Measurements from ENCODE around the gene MTFP1. TPM values are rescaled to one million over a fixed set of nuclear protein-coding genes. Genes with fewer than 3 reads are reported as not detected.

The MTFP1 gene, protein sequence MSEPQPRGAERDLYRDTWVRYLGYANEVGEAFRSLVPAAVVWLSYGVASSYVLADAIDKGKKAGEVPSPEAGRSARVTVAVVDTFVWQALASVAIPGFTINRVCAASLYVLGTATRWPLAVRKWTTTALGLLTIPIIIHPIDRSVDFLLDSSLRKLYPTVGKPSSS
- 6.8 TPM for total RNA-seq

DNA sequence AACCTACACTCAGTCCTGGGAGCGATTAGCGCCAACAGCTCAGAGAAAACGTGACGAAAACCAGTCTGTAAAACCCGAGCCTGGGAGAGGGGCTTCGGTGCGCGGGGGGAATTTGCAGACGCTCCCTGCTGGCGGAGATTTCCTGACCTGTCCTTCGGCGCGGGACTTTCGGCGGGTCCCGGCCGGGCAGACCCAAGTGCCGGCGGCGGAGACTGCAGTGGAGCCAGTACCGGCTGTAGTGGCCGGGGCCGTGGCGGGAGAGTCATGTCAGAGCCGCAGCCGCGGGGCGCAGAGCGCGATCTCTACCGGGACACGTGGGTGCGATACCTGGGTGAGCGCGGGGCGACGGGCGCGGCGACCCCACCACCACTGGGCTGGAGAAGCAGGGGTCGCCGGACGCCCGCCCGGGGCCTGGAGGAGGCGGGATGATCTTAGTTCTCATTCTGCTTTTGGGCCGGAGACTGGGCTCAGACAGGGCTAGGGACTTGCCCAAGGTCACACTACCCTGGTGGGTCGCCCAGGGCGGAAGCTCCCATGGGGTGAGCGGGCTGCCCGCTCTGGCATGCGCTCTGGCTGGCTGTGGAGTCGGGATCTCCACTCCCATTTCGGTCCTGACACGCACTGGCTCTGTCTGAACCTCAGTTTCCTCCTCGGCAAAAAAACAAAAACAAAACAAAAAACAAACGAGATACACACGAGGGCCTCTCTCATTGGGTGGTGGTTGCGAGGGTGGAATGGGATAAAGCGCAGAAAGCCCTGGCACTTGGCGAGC is at the start of gene MTFP1:
TSS of gene MTFP1 (plus strand) at position 153 of the 772 bp plus-strand sequence. CDS start at position 265, 112 bp downstream.
- Histone ChIP-seq H3K27me3 (ENCODE audit: control insufficient read depth in 3 of 3, insufficient read depth in 3 of 3, low read length in 3 of 3) (no peaks in the 10 kb centered on the region), H3K4me3 (ENCODE audit: low read length in 3 of 3) (peak within 1 kb of the TSS; percentile 90 to 98 (median 95)), H3K4me1 (ENCODE audit: control insufficient read depth in 3 of 3, insufficient read depth in 3 of 3, low read length in 3 of 3) (peaks cover 37 to 49% (median 38%) of the 10 kb centered on the region in 3 donors), H3K9ac (ENCODE audit: low read depth in 1 of 3, low read length in 3 of 3) (peak within 1 kb of the TSS; percentile 66 to 86 (median 83)), H3K9me3 (ENCODE audit: control insufficient read depth in 3 of 3, low read length in 3 of 3) (no peaks in the 10 kb centered on the region), H3K36me3 (ENCODE audit: control insufficient read depth in 3 of 3, insufficient read depth in 3 of 3, low read length in 3 of 3) (peaks cover 0 to 2% (median 0%) of the 10 kb centered on the region in 3 donors), H3K27ac (ENCODE audit: low read depth, low read length) (peak within 1 kb of the TSS; percentile 96)

- Histone ChIP-seq H3K9ac (ENCODE audit: low read depth in 1 of 3, low read length in 3 of 3) (no peak overlapping the region), H3K4me1 (ENCODE audit: control insufficient read depth in 3 of 3, insufficient read depth in 3 of 3, low read length in 3 of 3) (no peaks in the 10 kb centered on the region), H3K9me3 (ENCODE audit: control insufficient read depth in 3 of 3, low read length in 3 of 3) (no peaks in the 10 kb centered on the region), H3K27me3 (ENCODE audit: control insufficient read depth in 3 of 3, insufficient read depth in 3 of 3, low read length in 3 of 3) (no peaks in the 10 kb centered on the region), H3K4me3 (ENCODE audit: low read length in 3 of 3) (no peak overlapping the region), H3K27ac (ENCODE audit: low read depth, low read length) (no peak overlapping the region), H3K36me3 (ENCODE audit: control insufficient read depth in 3 of 3, insufficient read depth in 3 of 3, low read length in 3 of 3) (peaks cover 10 to 28% (median 25%) of the 10 kb centered on the region in 3 donors)
Measured at GRCh38 chr22:30380011-30380410, 45.6 kb upstream of the MTFP1 start.

DNA sequence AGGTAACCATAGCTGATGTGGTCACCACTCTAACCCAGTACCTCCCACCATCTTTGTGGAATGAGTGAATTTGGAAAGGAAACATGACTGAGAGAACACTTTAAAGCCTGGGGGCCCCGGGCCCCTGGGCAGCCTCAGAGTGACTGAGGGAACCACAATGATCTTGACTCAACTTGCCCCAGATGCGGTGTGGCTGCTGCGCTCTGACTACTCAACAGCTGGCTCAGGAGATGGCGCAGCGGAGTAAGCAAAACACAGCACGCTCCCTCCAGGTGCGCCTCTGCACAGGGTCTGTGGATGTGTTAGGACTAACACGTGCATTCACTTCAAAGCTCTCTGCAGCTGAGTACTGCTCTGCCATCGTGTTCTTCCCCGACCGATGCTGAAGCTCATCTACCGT is 44.3 kb upstream of the MTFP1 start:
- Histone ChIP-seq H3K27ac (ENCODE audit: low read depth, low read length) (no peak overlapping the region), H3K4me1 (ENCODE audit: control insufficient read depth in 3 of 3, insufficient read depth in 3 of 3, low read length in 3 of 3) (peaks cover 3 to 4% (median 3%) of the 10 kb centered on the region in 3 donors), H3K4me3 (ENCODE audit: low read length in 3 of 3) (no peak overlapping the region), H3K9ac (ENCODE audit: low read depth in 1 of 3, low read length in 3 of 3) (no peak overlapping the region), H3K27me3 (ENCODE audit: control insufficient read depth in 3 of 3, insufficient read depth in 3 of 3, low read length in 3 of 3) (no peaks in the 10 kb centered on the region), H3K36me3 (ENCODE audit: control insufficient read depth in 3 of 3, insufficient read depth in 3 of 3, low read length in 3 of 3) (peaks cover 10 to 28% (median 25%) of the 10 kb centered on the region in 3 donors), H3K9me3 (ENCODE audit: control insufficient read depth in 3 of 3, low read length in 3 of 3) (no peaks in the 10 kb centered on the region)

DNA sequence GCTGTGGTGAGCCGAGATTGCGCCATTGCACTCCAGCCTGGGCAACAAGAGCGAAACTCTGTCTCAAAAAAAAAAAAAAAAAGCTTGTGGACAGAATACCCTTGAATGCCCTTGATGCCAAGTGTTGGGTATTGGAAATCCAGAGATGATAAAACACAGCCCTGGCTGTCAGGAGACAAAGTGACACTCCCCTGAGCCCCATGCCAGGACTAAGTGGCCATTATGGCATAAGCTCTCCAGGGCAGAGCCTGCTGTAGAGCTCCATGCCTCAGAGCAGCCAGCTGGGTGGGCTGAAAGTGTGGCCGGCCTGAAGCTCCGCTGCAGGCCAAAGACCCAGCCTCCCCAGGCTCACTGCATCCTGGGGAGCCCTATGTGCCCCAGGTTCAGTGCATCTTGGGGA is 43.2 kb upstream of the MTFP1 start:
- H3K36me3 ChIP-seq (ENCODE audit: control insufficient read depth in 3 of 3, insufficient read depth in 3 of 3, low read length in 3 of 3): peaks cover 10 to 25% (median 23%) of the 10 kb centered on the region in 3 donors
- H3K4me3 ChIP-seq (ENCODE audit: low read length in 3 of 3): no peak overlapping the region
- no peak overlapping the region for H3K9ac ChIP-seq (ENCODE audit: low read depth in 1 of 3, low read length in 3 of 3)
- H3K4me1 ChIP-seq (ENCODE audit: control insufficient read depth in 3 of 3, insufficient read depth in 3 of 3, low read length in 3 of 3): peaks cover 8 to 11% (median 9%) of the 10 kb centered on the region in 3 donors
- H3K27ac ChIP-seq (ENCODE audit: low read depth, low read length): no peak overlapping the region
- H3K9me3 ChIP-seq (ENCODE audit: control insufficient read depth in 3 of 3, low read length in 3 of 3): no peaks in the 10 kb centered on the region
- H3K27me3 ChIP-seq (ENCODE audit: control insufficient read depth in 3 of 3, insufficient read depth in 3 of 3, low read length in 3 of 3): no peaks in the 10 kb centered on the region

DNA sequence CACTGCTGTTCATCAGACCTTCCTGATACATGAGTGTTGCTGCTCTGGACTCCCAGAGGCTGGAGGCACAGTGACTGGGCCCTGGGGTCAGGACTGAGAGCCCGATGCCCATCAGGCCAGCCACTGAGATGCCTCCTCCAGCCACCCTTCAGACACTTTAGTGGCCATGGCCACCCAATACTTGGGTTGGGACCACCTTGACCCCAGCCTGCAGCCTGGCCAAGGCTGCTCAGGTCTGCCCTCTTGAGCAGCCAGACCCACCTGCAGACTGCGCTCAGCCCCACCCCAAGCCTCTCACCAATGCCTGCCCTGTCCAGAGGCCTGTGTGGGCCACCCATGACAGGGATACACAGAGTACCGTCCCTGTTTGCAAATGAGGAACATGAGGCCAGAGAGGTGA is 42.5 kb upstream of the MTFP1 start:
- H3K27ac ChIP-seq (ENCODE audit: low read depth, low read length): no peak overlapping the region
- H3K4me3 ChIP-seq (ENCODE audit: low read length in 3 of 3): no peak overlapping the region

GRCh38 chr22:30385942-30386341 is 39.6 kb upstream of the MTFP1 start:
- peaks cover 11% of the 10 kb centered on the region in 3 donors for H3K4me1 ChIP-seq (ENCODE audit: control insufficient read depth in 3 of 3, insufficient read depth in 3 of 3, low read length in 3 of 3)
- H3K9ac ChIP-seq (ENCODE audit: low read depth in 1 of 3, low read length in 3 of 3): peak overlapping the region in 2 of 3 donors; percentile 76 to 80
- H3K36me3 ChIP-seq (ENCODE audit: control insufficient read depth in 3 of 3, insufficient read depth in 3 of 3, low read length in 3 of 3): peaks cover 10 to 14% (median 12%) of the 10 kb centered on the region in 3 donors
- no peaks in the 10 kb centered on the region for H3K27me3 ChIP-seq (ENCODE audit: control insufficient read depth in 3 of 3, insufficient read depth in 3 of 3, low read length in 3 of 3)
- H3K4me3 ChIP-seq (ENCODE audit: low read length in 3 of 3): no peak overlapping the region
- H3K27ac ChIP-seq (ENCODE audit: low read depth, low read length): no peak overlapping the region
- H3K9me3 ChIP-seq (ENCODE audit: control insufficient read depth in 3 of 3, low read length in 3 of 3): no peaks in the 10 kb centered on the region

More for the DNA sequence above, 42.5 kb upstream of the MTFP1 start:
- Histone ChIP-seq H3K27me3 (ENCODE audit: control insufficient read depth in 3 of 3, insufficient read depth in 3 of 3, low read length in 3 of 3) (no peaks in the 10 kb centered on the region), H3K36me3 (ENCODE audit: control insufficient read depth in 3 of 3, insufficient read depth in 3 of 3, low read length in 3 of 3) (peaks cover 10 to 21% (median 20%) of the 10 kb centered on the region in 3 donors), H3K9ac (ENCODE audit: low read depth in 1 of 3, low read length in 3 of 3) (no peak overlapping the region), H3K9me3 (ENCODE audit: control insufficient read depth in 3 of 3, low read length in 3 of 3) (no peaks in the 10 kb centered on the region), H3K4me1 (ENCODE audit: control insufficient read depth in 3 of 3, insufficient read depth in 3 of 3, low read length in 3 of 3) (peaks cover 11% of the 10 kb centered on the region in 3 donors)

DNA sequence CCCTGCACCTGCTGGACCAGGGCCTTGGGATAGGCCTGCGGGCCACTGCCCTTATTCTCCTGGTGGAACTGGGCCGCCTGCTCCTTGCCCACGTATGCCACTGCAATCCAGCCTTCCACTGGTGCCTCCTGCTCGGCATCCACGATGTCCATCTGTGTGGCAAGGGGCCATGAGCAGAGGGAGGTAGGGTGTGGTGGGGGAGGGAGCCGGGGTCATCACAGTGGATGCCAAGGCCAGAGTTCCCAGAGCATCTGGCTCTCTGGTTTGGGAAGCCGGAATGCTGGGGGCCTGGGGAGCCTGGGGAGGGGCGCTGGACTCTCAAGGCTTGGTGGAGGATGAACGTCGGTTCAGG is 39.0 kb upstream of the MTFP1 start:
- peaks cover 0 to 2% (median 0%) of the 10 kb centered on the region in 3 donors for H3K27me3 ChIP-seq (ENCODE audit: control insufficient read depth in 3 of 3, insufficient read depth in 3 of 3, low read length in 3 of 3)
- no peak overlapping the region for H3K27ac ChIP-seq (ENCODE audit: low read depth, low read length)
- peak overlapping the region; percentile 72 to 80 (median 76) for H3K9ac ChIP-seq (ENCODE audit: low read depth in 1 of 3, low read length in 3 of 3)
- peaks cover 6 to 10% (median 9%) of the 10 kb centered on the region in 3 donors for H3K36me3 ChIP-seq (ENCODE audit: control insufficient read depth in 3 of 3, insufficient read depth in 3 of 3, low read length in 3 of 3)
- H3K4me1 ChIP-seq (ENCODE audit: control insufficient read depth in 3 of 3, insufficient read depth in 3 of 3, low read length in 3 of 3): peaks cover 11% of the 10 kb centered on the region in 3 donors
- no peaks in the 10 kb centered on the region for H3K9me3 ChIP-seq (ENCODE audit: control insufficient read depth in 3 of 3, low read length in 3 of 3)
- peak overlapping the region; percentile 70 to 78 (median 78) for H3K4me3 ChIP-seq (ENCODE audit: low read length in 3 of 3)

- peaks cover 11% of the 10 kb centered on the region in 3 donors for H3K4me1 ChIP-seq (ENCODE audit: control insufficient read depth in 3 of 3, insufficient read depth in 3 of 3, low read length in 3 of 3)
- no peaks in the 10 kb centered on the region for H3K9me3 ChIP-seq (ENCODE audit: control insufficient read depth in 3 of 3, low read length in 3 of 3)
- H3K36me3 ChIP-seq (ENCODE audit: control insufficient read depth in 3 of 3, insufficient read depth in 3 of 3, low read length in 3 of 3): peaks cover 5 to 8% (median 8%) of the 10 kb centered on the region in 3 donors
- H3K27me3 ChIP-seq (ENCODE audit: control insufficient read depth in 3 of 3, insufficient read depth in 3 of 3, low read length in 3 of 3): peaks cover 0 to 4% (median 0%) of the 10 kb centered on the region in 3 donors
- H3K4me3 ChIP-seq (ENCODE audit: low read length in 3 of 3): peak within 1 kb of the TSS; percentile 70 to 78 (median 78)
- H3K27ac ChIP-seq (ENCODE audit: low read depth, low read length): no peak within 1 kb of the TSS
- peak within 1 kb of the TSS; percentile 72 to 80 (median 76) for H3K9ac ChIP-seq (ENCODE audit: low read depth in 1 of 3, low read length in 3 of 3)
Measured at GRCh38 chr22:30386960-30387827, 38.4 kb upstream of the MTFP1 start, which contains the start of gene RNF215. RNF215 (minus strand) TSS chr22:30387411; CDS start chr22:30387313, 98 bp downstream.

- Histone ChIP-seq H3K9me3 (ENCODE audit: control insufficient read depth in 3 of 3, low read length in 3 of 3) (no peaks in the 10 kb centered on the region), H3K4me3 (ENCODE audit: low read length in 3 of 3) (no peak overlapping the region), H3K27ac (ENCODE audit: low read depth, low read length) (no peak overlapping the region), H3K4me1 (ENCODE audit: control insufficient read depth in 3 of 3, insufficient read depth in 3 of 3, low read length in 3 of 3) (peaks cover 8 to 9% (median 9%) of the 10 kb centered on the region in 3 donors), H3K9ac (ENCODE audit: low read depth in 1 of 3, low read length in 3 of 3) (no peak overlapping the region), H3K36me3 (ENCODE audit: control insufficient read depth in 3 of 3, insufficient read depth in 3 of 3, low read length in 3 of 3) (no peaks in the 10 kb centered on the region), H3K27me3 (ENCODE audit: control insufficient read depth in 3 of 3, insufficient read depth in 3 of 3, low read length in 3 of 3) (peaks cover 17 to 33% (median 25%) of the 10 kb centered on the region in 3 donors)
Measured at GRCh38 chr22:30390974-30391691, 34.4 kb upstream of the MTFP1 start.

All from skeletal muscle tissue (tissue), 4 donors.